HEK293T (cell line): ENCODE data around the gene SNAPC4.

Source experiments
- CTCF ChIA-PET: fragments of 350-600 bp; formaldehyde crosslinking; extraction: SDS; loops from one replicate; lab custom pipeline; 2021; ENCODE audit warnings: antibody characterized with exemption, inconsistent platforms; lab: Yijun Ruan, JAX
- POLR2A ChIA-PET: fragments of 350-600 bp; formaldehyde crosslinking; extraction: SDS; loops from one replicate; lab custom pipeline; 2020; ENCODE audit warnings: antibody characterized with exemption, inconsistent platforms; lab: Yijun Ruan, JAX
- DNase-seq: peaks from one replicate; pipeline ENCODE4 v3.0.0; 2012; ENCODE audit warnings: mixed read lengths; ENCODE audit errors: extremely low spot score
- ARNT ChIP-seq: fragments of 450-650 bp; IDR thresholded peaks from 2 replicates; pipeline ENCODE4 v1.6.1; 2017; ENCODE audit warnings: mild to moderate bottlenecking
- BHLHE40 ChIP-seq: fragments of 450-650 bp; IDR thresholded peaks from 2 replicates; pipeline ENCODE4 v1.6.1; 2016; ENCODE audit warnings: mild to moderate bottlenecking, moderate library complexity, borderline replicate concordance
- CTBP1 ChIP-seq: fragments of 450-650 bp; IDR thresholded peaks from 2 replicates; pipeline ENCODE4 v1.6.1; 2016; ENCODE audit warnings: borderline replicate concordance
- ELF4 ChIP-seq: fragments of 450-650 bp; IDR thresholded peaks from 2 replicates; pipeline ENCODE4 v1.6.1; 2017; ENCODE audit warnings: antibody characterized with exemption
- FOXA1 ChIP-seq: fragments of 450-650 bp; IDR thresholded peaks from 2 replicates; pipeline ENCODE4 v1.6.1; 2016; ENCODE audit warnings: mild to moderate bottlenecking
- FOXK2 ChIP-seq: fragments of 450-650 bp; IDR thresholded peaks from 2 replicates; pipeline ENCODE4 v1.6.1; 2016; ENCODE audit warnings: mild to moderate bottlenecking
- FOXM1 ChIP-seq: fragments of 450-650 bp; IDR thresholded peaks from 2 replicates; pipeline ENCODE4 v1.6.1; 2017; ENCODE audit warnings: mild to moderate bottlenecking, borderline replicate concordance
- HDGF ChIP-seq: fragments of 450-650 bp; IDR thresholded peaks from 2 replicates; pipeline ENCODE4 v1.6.1; 2017; ENCODE audit warnings: antibody characterized with exemption, borderline replicate concordance
- L3MBTL2 ChIP-seq: fragments of 450-650 bp; conservative IDR thresholded peaks from 2 replicates; pipeline ENCODE4 v1.6.1; 2016; ENCODE audit warnings: mild to moderate bottlenecking
- LEF1 ChIP-seq: fragments of 450-650 bp; IDR thresholded peaks from 2 replicates; pipeline ENCODE4 v1.6.1; 2017; ENCODE audit warnings: mild to moderate bottlenecking, borderline replicate concordance
- NFRKB ChIP-seq: fragments of 450-650 bp; IDR thresholded peaks from 2 replicates; pipeline ENCODE4 v1.6.1; 2016; ENCODE audit warnings: mild to moderate bottlenecking, moderate library complexity
- SP1 ChIP-seq: fragments of 450-650 bp; IDR thresholded peaks from 2 replicates; pipeline ENCODE4 v1.6.1; 2017
- SUZ12 ChIP-seq: fragments of 450-650 bp; IDR thresholded peaks from 2 replicates; pipeline ENCODE4 v1.6.1; 2016; ENCODE audit warnings: mild to moderate bottlenecking
- TARDBP ChIP-seq: fragments of 450-650 bp; IDR thresholded peaks from 2 replicates; pipeline ENCODE4 v1.6.1; 2016
- ZNF384 ChIP-seq: fragments of 450-650 bp; IDR thresholded peaks from 2 replicates; pipeline ENCODE4 v1.6.1; 2016
- TF ChIP-seq, protein P1 (sequence below): fragments of 450-650 bp; IDR thresholded peaks from 2 replicates; pipeline ENCODE4 v1.6.1; 2016

SNAPC4 gene

DNA sequence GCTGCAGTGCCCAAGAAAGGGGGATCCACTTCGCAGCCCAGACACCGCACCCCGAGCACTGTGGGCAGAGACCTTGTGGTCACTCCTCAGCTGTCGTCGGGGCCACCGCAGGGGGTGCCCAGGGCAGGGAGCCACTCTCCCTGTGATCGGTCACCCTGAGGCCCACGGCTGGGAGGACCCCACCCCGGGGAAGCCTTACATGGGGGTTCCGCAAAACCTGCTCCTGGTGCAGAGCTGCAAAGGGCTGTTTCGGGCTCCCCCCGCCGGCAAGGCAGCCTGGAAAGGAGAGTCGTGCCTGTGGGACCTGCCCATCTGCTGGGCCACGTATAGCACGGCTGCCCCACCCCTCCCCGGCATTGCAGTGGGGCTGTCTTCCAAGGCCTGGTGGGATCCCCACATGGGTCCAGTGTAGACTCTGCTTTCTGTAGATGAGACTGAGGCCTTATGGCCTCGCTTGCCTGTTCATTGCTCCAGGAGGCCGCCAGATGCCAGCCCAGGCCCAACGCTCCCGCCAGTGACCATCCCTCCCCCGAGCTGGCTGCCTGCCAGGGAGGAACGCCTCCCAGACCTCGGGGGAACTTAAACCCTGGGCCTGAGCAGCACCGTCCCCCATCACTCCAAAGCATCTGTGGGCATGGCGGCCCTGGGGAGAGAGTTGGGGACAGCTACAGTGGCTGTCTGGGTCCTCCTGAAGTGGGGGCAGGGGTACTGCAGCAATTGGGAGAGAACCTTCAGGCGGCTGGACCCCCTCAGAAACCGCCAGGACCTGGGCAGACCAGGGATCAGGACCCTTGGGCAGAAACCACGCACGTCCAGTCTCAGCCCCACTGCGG, 34.8 kb downstream of the SNAPC4 start:
- ChIA-PET CTCF (no interaction called here), POLR2A (interaction anchor here (1.1 kb wide), 1 partner anchor 36 kb away, joined by 3 read pairs; no protein-coding TSS in a partner anchor)
- TF ChIP-seq SP1 (no peak), SUZ12 (no peak), ARNT (no peak), LEF1 (no peak), TARDBP (no peak), NFRKB (no peak), FOXA1 (no peak), HDGF (no peak), ZNF384 (no peak), L3MBTL2 (no peak), ELF4 (no peak), CTBP1 (no peak), FOXK2 (no peak), FOXM1 (no peak), BHLHE40 (no peak)
- TF ChIP-seq, protein P1, sequence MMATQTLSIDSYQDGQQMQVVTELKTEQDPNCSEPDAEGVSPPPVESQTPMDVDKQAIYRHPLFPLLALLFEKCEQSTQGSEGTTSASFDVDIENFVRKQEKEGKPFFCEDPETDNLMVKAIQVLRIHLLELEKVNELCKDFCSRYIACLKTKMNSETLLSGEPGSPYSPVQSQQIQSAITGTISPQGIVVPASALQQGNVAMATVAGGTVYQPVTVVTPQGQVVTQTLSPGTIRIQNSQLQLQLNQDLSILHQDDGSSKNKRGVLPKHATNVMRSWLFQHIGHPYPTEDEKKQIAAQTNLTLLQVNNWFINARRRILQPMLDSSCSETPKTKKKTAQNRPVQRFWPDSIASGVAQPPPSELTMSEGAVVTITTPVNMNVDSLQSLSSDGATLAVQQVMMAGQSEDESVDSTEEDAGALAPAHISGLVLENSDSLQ, result no peak
- no peak for DNase-seq

DNA sequence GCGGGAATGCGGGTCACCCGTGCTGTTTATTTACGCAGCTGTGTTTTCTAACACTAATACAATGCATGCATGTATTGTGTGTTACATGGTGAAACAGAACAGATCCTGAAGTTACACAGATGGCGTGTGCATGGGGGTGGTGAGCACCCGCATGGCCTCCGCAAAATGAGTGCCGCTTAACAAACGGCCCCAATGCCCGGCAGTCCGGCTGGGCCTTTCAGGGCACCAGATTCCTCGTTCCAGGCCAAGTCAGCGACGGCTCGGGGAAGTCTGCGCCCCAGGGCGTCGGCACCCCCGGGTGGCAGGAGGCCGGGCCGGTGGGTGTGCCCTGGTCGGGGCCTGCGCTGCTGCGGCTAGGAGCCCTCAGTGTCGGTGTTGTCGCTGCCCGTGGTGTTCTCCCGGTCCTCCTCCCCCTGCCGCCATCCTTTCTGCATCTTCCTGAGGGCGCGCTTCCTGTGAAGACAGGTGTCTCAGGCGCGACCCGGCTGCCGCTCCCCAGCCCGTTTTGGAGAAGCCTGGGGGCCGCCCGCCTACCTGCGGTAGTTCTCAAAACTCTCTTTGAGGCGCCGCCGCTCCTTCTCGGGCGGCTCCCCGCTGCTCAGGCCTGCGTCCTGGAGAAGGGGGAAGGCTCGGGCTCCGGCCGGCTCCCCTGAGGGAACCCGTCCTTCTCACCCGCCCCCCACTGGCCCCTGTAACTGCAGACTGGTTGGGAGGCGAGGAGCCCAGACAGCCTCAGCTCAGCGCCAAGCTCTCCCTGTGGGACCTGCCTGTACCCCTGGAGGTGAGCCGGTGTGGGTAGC, 35.8 kb downstream of the SNAPC4 start:
- ChIA-PET POLR2A (interaction anchor here (0.6 to 2.3 kb wide), 9 partner anchors 9 to 120 kb away, joined by 3 to 10 read pairs (median 3); partner anchors contain the start of genes CARD9, ENTR1 and PMPCA), CTCF (interaction anchor here (0.7 to 2.0 kb wide), 3 partner anchors 8 to 51 kb away, joined by 3 to 8 read pairs (median 4); no protein-coding TSS in a partner anchor)

DNA sequence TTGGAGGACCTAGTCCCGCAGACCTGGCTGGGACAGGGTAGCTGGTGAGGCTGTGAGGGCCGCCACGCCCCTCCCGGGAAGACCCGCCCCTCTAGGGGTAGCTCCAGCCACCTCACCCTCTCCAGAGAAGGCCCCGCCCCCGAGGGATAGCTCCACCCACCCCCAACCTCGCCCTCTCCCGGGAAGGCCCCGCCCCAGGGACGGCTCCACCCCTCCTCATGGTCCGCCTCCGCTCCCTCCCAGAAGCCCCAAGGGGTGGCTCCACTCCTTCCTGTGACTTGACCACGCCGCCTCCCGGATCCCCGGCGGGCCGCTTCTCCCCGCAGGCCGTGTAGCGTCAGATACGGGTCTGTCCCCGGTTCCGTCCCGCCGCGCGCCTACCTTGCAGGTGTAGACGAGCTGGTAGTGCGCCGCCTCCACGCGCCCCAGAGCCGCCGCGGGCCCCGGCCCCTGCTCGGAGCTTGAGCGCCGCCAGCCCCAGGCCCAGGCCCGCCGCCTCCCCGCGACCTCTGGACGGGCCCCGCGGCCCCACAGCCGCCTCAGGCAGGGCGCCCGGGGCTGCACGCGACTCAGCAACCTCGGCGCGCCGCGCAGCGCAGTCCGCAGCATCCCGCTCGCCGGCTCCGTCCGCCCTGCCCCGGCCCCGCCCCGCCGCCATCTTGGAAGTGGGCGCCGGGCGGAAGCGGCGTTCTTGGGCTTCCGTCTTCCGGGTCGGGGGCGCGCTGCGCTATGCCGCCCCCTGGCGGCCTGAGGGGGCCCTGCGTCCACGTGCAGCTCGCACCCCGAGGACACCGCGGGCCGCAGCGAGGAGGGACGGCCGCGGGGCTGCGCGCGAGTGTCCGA, 36.6 kb downstream of the SNAPC4 start, which contains the start of gene DNLZ:
DNLZ (minus strand) TSS at position 639 of the 843 bp plus-strand sequence; CDS start at position 609, 30 bp downstream.
- TF ChIP-seq FOXM1 (peak; percentile 3; the same call in 1 of the 2 replicates), FOXA1 (no peak), FOXK2 (no peak), CTBP1 (no peak), SP1 (no peak), ELF4 (peak; percentile 70), L3MBTL2 (peak; percentile 98)
- ChIA-PET CTCF (interaction anchor here (0.5 to 2.0 kb wide), 6 partner anchors 9 to 284 kb away, joined by 3 to 8 read pairs (median 3); no protein-coding TSS in a partner anchor), POLR2A (interaction anchor here (0.6 to 2.3 kb wide), 28 partner anchors 9 to 121 kb away, joined by 3 to 10 read pairs (median 4); partner anchors contain the start of genes CARD9, CCDC187, ENTR1 and PMPCA)
- peak; percentile 99 for DNase-seq

More for the DNA sequence above, 35.8 kb downstream of the SNAPC4 start:
- no peak for TF ChIP-seq SUZ12
- TF ChIP-seq L3MBTL2, result peak; percentile 49; the same call in 1 of the 2 replicates
- DNase-seq, result no peak

DNA sequence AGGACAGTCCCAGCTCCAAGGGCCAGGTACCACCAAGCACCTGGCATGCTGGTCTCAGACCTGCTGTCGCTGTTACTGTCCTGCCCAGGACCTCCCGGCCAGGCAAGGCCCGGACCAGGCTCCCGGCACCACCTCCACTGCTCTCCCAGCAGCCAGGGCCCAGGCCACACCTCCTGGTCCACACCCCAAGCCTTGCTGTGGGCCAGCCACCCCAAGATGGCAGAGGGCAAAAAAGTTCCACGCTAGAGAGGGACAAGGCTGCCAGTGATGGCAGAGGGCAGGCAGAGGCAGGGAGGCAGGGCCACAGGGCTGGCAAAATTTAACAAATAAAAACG, 37.6 kb downstream of the SNAPC4 start:
- no peak for DNase-seq
- CTCF ChIA-PET, result interaction anchor here (0.5 to 2.0 kb wide), 5 partner anchors 10 to 284 kb away, joined by 3 to 8 read pairs (median 3); no protein-coding TSS in a partner anchor
- TF ChIP-seq FOXM1 (no peak), LEF1 (no peak), ELF4 (no peak), CTBP1 (no peak), SP1 (no peak), NFRKB (no peak), ARNT (no peak), L3MBTL2 (no peak), ZNF384 (no peak), HDGF (no peak), SUZ12 (no peak), TARDBP (no peak), FOXA1 (no peak), BHLHE40 (no peak), FOXK2 (no peak)
- TF ChIP-seq, protein P1, result no peak
- POLR2A ChIA-PET, result interaction anchor here (0.6 to 2.3 kb wide), 23 partner anchors 11 to 122 kb away, joined by 3 to 10 read pairs (median 5); partner anchors contain the start of genes CARD9, CCDC187, ENTR1 and PMPCA

DNA sequence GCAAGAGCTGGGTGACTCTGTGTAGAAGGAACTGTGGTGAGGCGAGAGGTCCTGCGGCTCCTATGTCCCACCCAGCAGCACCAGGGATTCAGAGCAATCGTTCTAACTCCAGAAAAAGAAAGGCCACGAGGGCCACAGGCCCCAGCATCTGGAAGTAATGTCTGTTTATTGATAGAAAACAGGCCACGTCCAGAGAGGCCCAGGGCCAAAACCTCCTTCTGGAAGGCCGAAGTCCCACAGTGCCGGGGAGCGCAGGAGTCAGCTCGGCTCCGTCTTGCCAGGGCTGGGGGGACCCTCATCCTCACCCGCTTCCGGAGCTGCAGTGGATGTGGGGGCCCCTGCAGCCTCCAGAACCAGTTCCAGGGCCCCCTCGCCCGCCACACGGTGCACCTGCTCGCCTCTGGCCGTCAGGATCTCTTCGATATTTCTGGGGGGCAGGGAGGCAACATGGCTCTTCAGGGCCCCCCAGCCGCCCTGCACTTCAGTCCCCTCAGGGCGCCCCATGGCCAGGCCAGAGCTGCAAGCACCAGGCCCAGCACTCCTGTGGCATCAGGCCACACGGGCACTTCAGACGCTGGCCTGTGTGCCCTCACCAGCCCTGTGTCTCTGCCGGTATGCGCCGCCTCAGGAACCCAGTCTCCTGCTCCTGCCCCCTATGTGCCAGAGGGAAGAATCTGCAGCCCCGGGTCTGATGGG, 38.1 kb downstream of the SNAPC4 start:
- POLR2A ChIA-PET, result interaction anchor here (1.9 to 2.3 kb wide), 2 partner anchors 11 to 33 kb away, joined by 8 to 10 read pairs; partner anchors contain the start of gene CARD9
- TF ChIP-seq SUZ12 (no peak), LEF1 (no peak)

More for the DNA sequence above, 38.1 kb downstream of the SNAPC4 start:
- no peak for DNase-seq
- CTCF ChIA-PET, result no interaction called here
